GM19395 (cell line): ENCODE data around the gene STX11.
A peak's percentile ranks its signal among the peaks of the same experiment; 100 is the strongest.

Source experiments
- ATAC-seq: cut with Tn5 transposase; IDR thresholded peaks from one replicate; pipeline ENCODE4 v1.9.1; 2021; ENCODE audit warnings: mild to moderate bottlenecking, moderate library complexity; ENCODE audit not compliant: unreplicated experiment

The STX11 gene

GRCh38 chr6:144141470-144141869 is 8.8 kb upstream of the STX11 start:
- no peak for ATAC-seq

GRCh38 chr6:144143106-144143505 is 7.2 kb upstream of the STX11 start:
- no peak for ATAC-seq

DNA sequence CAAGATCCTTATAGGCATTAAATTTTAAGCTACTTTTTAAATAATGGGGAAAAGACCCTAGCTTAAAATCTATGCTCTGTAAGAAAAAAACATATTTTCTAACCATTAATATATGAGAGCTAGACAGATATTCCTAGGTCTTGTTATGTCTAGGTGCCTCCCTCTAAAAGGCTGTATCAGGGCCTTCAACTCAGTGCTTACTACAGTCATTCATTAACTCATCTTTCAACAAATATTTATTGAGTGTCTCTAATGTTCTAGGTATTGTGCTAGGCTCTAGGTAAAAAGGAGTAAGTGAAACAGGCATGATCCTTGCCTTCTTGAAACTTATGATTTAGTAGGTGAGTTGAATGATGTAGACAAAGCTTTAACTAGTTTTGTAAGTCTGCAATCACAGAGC is 6.4 kb upstream of the STX11 start:
- no peak for ATAC-seq

- no peak for ATAC-seq
Observed at GRCh38 chr6:144144996-144145395, 5.3 kb upstream of the STX11 start.

DNA sequence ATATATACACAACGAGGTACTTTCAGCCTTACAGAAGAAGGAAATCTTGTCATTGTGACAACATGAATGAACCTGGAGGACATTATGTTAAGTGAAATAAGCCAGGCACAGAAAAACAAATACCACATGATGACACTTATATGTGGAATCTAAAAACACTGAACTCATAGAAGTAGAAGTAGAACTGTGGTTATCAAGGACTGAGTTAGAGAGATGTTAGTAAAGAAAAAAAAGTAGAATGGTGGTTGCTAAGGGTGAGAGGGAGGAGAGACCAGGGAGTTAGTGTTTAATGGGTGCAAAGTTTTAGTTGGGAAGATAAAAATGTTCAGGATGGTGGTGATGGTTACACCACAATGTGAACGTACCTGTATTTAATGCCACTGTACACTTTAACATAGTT is 4.8 kb upstream of the STX11 start:
- no peak for ATAC-seq

DNA sequence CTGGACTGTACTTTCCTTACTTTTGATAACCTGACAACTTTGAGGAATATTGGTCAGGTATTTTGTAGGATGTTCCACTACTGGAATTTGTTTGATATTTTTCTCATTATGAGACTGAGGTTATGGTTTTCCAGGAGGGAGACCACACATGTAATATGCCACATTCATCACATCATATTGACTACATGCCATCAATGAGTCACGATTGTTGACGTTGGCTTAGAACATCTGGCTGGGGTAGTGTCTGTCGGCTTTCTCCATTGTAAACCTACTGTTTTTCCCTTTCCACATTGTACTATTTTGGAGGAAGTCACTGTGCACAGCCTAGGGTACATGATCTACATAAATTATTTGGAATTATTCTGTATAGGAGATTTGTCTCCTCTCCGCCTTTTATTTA is 1.4 kb upstream of the STX11 start:
- no peak for ATAC-seq

DNA sequence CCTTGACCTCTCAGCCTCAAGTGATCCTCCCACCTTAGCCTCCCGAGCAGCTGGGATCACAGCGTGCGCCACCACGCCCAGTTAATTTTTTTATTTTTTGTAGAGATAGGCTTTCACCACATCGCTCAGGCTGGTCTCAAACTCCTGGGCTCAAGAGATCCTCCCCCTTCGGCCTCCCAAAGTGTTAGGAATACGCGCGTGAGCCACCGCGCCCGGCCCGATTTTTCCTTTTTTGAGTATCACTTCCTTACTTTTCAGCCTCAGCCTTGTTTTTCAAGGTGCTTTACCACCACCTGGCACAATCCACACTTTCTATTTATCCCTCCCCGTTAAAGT is 791 bp upstream of the STX11 start:
- ATAC-seq: no peak

DNA sequence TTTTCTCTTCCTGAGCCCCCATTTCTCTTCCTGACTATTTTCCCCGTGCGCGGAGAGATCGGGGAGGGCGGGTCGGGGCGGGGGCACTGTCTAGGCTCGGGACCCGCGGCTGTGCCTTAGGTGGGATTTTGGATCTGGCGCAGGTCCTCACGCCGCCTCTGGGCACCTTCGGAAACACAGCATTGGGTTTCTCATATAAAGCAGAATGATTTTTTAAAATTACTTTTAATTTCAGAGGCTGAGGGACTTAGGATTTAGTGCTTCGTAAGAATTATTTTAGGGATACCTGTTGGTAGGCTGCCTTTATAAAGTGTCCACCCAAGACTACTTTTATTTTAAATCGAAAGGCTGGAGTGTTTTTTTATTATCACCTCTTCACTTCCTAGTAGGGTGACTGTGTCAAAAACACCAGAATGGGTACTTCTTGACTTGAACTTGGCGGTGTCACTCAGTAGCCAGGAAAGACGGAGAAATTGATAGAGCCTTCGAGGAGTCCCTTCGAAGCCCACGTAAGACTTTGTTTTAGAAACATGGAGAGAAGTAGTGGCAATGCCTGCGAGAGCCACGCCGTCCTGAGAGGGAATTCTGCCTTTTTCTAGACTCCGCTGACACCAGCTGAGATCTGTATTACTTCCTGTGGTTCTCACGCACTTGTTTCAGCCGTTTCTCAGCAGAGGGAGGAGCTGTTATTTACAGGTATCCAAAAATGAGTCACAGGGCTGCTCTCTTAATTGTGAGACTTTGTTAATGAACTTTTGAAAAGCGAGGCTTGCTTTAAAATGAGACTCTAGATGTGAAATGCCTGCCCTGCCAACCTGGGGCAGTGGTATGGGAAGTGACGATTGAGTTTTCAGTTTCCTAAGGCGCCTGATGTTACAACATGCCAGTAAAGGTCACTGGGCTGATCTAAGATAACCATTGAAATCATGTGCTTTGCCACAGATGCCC is 667 bp downstream of the STX11 start:
- ATAC-seq: peak; percentile 66

DNA sequence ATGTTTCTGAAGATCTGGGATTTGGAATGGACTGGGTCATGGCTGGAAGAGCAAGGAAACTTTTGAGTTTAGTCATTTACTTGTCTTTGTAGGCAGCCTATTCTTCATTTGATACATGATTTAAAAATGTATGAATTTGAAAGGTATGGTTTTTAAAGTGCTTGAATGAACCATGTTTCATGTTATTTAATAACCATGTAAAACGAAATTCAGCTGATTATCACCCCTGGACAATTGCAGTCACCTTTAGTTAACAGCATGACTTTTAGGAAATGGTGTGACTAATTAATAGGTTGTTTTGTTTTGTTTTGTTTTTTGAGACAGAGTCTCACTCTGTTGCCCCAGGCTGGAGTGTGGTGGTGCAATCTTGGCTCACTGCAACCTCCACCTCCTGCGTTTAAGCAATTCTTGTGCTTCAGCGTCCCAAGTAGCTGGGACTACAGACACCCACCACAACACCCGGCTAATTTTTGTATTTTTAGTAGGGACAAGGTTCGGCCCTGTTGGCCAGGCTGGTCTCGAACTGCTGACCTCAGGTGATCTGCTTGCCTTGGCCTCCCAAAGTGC is 2.1 kb downstream of the STX11 start:
- no peak for ATAC-seq

DNA sequence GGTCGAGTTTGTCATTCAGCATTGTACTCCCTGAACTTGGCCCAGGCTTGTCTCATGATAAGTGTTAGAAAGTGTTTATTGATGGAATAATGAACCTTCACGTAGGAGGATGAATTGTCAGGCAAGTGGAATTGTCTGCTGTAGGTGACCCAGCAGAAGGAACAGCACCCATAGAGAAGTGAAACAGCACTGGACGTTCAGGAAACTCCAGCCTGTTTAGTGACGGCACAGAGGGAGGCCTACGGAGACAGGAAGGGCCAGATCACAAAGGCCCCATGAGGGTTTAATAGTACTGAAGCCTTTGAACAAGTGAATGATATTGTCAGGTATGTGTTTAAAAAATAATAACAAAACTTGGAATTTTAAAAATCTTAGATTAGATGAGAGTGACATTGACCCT is 2.9 kb downstream of the STX11 start:
- no peak for ATAC-seq

DNA sequence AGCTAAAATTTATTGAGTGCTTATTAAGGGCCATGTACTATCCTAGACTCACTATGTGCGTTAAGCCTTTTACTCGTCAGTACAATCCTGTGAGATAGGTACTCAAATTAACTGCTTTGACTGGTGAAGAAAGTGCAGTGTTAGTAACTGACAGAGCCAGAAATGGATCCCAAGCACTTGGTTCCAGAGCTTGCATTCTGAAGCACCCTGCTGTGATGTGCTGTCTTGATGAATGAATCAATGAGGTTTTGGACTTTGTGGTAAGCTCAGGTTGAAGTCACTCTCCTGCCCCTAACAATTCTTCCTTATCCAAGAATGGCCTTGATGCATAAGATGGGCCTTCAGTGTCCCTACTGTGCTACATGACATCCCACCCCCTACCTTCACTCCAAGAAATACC is 3.7 kb downstream of the STX11 start:
- no peak for ATAC-seq

DNA sequence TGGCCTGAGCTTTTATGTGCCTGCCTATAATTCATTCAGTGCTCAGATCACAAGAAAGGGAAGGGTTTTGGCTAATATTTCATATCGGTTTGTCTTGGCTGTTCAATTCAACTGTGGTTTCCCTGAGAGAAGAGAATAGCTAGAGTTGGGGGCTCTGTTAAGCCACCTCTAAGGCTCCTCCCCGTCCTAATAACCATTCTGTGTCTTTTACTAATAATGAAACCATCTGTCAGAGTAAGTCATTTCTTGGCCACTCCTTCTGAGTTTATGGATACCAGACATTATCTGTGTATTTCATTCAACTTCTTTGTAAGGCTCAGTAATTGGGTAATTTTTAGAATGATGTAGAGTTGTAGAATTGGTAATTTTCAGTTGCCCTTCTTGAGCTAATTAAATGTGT is 5.2 kb downstream of the STX11 start:
- peak; percentile 57 for ATAC-seq

GRCh38 chr6:144156338-144156737 is 6.0 kb downstream of the STX11 start:
- peak; percentile 41 for ATAC-seq

DNA sequence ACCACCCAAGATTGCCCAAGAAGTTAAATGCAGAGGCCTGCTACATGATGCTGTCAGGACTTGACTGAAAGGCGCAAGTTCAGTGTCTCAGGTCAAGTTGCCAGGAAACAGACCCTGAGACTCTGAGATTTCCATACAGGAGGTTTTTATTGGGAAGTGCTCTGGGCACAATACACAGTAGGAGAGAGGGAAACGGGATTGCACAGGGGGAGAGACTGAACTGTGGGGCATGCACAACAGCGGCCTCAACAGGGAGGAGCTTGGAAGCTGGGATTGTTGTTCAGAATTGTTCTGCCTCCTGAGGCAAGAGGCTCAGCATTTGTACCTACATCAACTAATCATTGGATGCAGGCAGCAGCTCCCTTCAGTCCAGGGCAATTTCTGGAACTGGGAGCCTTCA is 6.7 kb downstream of the STX11 start:
- ATAC-seq: no peak

GRCh38 chr6:144158133-144158532 is 7.8 kb downstream of the STX11 start:
- no peak for ATAC-seq

GRCh38 chr6:144159223-144159622 is 8.9 kb downstream of the STX11 start:
- ATAC-seq: no peak

DNA sequence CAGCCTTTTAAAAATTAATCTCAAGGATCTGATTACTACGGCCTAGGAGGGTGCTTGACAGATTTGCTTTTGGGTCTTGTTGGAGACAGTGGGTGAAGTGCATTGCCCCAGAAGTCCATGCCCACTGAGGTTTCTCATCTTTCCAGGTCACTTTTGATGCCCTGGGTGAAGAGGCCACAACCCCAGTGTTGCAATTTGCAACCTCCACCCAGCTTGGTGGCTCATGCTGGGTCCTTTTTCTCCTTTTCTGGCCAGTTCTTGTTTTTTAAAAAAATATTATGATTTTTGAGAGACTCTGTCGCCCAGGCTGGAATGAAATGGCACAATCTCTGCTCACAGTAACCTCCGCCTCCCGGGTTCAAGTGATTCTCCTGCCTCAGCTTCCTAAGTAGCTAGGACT is 9.4 kb downstream of the STX11 start:
- no peak for ATAC-seq

DNA sequence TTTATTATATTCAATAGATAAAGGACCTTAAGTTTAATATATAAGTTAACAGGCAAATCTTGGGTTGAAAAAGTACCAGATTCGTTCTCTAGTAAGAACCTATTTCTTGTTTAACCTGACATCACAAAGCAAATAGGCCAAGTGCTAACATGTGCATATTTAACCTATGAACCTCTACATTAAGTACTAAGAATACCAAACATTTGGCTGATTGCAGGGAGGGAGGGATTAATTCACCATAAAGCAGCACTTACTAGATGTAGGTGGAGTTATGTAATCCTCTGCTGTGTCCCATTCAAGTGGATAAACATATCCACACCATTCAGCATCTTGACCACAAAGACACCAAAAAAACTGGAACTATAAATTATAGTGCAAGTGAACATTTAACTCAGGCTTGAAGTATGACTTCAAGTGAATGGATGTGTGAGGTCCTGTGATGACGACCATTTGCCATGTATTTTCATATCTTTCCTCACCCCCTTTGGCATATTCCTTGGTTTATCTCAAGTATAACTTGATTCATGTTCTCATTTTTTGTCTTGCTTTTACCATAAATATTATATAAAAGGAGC is 10.2 kb downstream of the STX11 start:
- ATAC-seq: no peak

DNA sequence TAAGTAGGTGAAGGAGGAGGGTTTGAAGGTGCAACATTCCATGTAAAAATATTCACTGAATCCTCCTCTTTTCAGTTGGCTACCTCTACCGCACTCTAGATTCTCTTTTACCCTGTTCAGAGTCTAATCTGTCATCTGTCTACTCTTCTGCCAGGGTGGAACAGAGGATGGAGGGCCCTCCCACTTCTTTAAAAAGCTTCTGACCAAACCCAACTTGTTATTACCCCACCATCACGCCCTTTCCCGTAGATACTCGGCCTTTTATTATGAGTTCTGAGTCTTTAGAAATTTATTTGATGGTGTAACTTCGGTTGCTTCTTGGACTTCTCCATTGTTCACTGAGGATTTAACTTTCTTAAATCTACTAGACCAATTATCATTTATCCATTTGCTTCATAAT is 11.7 kb downstream of the STX11 start:
- ATAC-seq: no peak

GRCh38 chr6:144162977-144163376 is 12.7 kb downstream of the STX11 start:
- ATAC-seq: peak; percentile 88

GRCh38 chr6:144165784-144166183 is 15.5 kb downstream of the STX11 start:
- ATAC-seq: no peak

GRCh38 chr6:144170044-144170443 is 19.7 kb downstream of the STX11 start:
- ATAC-seq: no peak
